Activated effector memory CD4-positive, alpha-beta T cell treated with Interleukin-2 at 50 U/mL for 16 hours (primary cell): ENCODE data around the gene F10.

Experiments used
- DNase-seq: peaks from one replicate; pipeline ENCODE4 v3.0.0-alpha.2; 2020

F10 gene

GRCh38 chr13:113176822-113177221 is 54.2 kb downstream of the F10 start:
- DNase-seq: no peak

- no peak for DNase-seq
These were observed 55.7 kb downstream of the F10 start for GRCh38 chr13:113178070-113178895.

GRCh38 chr13:113178896-113179167 is 56.2 kb downstream of the F10 start:
- DNase-seq: no peak

- DNase-seq: no peak
These were observed 57.0 kb downstream of the F10 start for GRCh38 chr13:113179374-113180230.

- no peak for DNase-seq
These were observed 59.4 kb downstream of the F10 start for GRCh38 chr13:113182046-113182445.

- DNase-seq: no peak
These were observed 61.0 kb downstream of the F10 start for GRCh38 chr13:113183450-113184129.

- DNase-seq: no peak
These were observed 62.2 kb downstream of the F10 start for GRCh38 chr13:113184568-113185440.

- DNase-seq: no peak
These were observed 63.7 kb downstream of the F10 start for GRCh38 chr13:113186061-113186900.

GRCh38 chr13:113187263-113187669 is 64.7 kb downstream of the F10 start:
- no peak for DNase-seq

- no peak for DNase-seq
These were observed 65.5 kb downstream of the F10 start for GRCh38 chr13:113187883-113188665.

- DNase-seq: no peak
These were observed 67.6 kb downstream of the F10 start for GRCh38 chr13:113190181-113190580.

GRCh38 chr13:113192279-113192678 is 69.7 kb downstream of the F10 start:
- no peak for DNase-seq

- DNase-seq: no peak
These were observed 70.3 kb downstream of the F10 start for GRCh38 chr13:113192902-113193301.

GRCh38 chr13:113195360-113195759 is 72.8 kb downstream of the F10 start:
- DNase-seq: no peak

- no peak for DNase-seq
These were observed 74.6 kb downstream of the F10 start for GRCh38 chr13:113196970-113197737.
